GM08714 (cell line): Measurements from ENCODE around the gene NDFIP1.

Source experiments
- H3K4me3 ChIP-seq: fragments of 200-500 bp; sonication (Bioruptor generic); 2 replicates; pipeline ENCODE4 v1.5.1; 2014; ENCODE audit warnings: mild to moderate bottlenecking, low read length, inconsistent platforms
- ZNF274 ChIP-seq: IDR thresholded peaks from 2 replicates; pipeline ENCODE4 v1.6.1; 2012; ENCODE audit warnings: mild to moderate bottlenecking, low read depth, low read length

Gene NDFIP1

DNA sequence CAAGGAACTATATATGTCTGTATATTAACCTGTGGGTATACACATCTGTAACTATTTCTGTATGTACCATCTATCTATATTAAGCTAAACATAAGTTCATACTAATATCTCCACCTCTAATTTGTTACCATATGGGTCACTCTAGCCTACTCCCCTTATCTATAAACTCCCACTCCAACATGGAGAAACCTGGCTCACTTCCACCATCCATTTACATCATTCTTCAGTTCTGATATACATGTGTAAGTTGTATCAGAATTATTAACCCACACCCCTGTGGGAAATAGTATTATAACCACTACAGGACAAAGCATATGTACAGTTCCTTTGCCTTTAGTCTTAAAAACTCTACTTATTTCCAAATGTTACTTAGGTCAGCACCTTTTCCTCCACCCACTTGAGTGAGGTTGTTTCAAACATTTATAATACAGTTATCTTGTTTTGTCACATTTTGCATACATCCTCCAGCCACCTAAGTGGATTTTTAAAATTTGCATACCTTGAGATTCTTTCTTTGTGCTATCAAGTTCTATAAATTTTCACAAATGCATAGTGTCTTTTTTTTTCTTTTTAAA lies 10.6 kb downstream of the NDFIP1 start:
- TF ChIP-seq ZNF274 = no peak
- H3K4me3 ChIP-seq = no peak overlapping the region

DNA sequence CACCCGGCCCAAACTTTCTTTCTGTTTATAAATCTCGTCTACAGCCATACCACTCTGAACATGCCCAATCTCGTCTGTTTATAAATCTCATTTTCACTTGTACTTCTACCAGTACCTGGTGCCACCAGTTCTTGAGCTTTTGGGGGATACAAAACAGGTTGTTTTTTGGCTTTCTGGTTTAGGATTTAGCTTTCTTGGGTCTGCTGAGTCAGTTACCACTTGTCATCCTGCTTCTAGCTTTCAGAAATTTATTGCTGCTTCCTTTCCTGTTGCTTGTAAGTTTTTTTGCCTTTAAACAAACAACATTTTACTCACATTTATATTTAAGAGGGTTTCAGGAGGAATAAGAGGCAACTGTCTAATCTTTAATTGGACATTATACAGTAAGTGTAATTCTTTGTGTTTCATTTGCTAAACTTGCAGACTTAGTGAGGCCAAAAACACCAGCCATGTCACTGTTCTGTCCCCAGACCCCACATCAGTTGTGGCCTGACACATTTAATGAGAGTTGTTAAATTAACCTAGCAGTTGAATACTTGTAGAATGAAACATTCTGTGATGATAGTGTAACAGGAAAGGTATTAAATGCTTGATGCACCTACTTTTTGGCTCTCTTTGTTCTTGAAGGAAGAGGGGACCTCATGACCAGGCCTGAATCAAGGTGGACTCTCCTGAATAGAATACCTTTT lies 11.8 kb downstream of the NDFIP1 start:
- H3K4me3 ChIP-seq = no peak overlapping the region
- TF ChIP-seq ZNF274 = no peak

DNA sequence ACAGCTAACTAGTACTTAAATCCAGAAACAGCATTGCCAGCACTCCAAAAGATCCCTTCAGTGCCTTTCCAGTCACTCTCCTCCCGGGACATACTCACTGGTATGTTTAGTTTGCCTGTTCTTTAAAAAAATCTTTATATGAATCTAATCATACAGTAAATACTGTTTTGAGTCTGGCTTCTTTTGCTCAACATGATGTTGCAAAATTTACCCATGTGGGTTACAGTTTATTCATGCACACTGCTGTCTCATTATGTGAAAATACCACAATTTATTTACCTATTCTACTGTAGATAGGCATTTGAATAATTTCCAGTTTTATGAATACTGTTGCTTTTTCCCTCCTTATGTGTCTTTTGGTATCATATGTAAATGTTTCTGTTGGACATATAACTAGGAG lies 13.5 kb downstream of the NDFIP1 start:
- no peak overlapping the region for H3K4me3 ChIP-seq
- no peak for TF ChIP-seq ZNF274

DNA sequence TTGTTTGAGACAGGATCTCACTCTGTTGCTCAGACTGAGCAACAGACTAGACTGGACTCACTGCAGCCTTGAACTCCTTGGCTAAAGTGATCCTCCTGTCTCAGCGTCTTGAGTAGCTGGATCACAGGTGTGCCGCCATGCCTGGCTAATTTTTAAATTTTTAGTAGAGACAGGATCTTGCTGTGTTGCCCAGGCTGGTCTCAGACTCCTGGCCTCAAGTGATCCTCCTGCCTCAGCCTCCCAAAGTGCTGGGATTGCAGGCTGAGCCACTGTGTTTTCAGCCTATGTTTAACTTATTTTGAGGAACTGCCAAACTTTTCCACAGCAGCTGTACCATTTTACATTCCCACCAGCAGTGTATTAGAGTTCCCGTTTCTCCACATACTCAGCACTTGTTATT lies 16.8 kb downstream of the NDFIP1 start:
- H3K4me3 ChIP-seq = no peak overlapping the region
- no peak for TF ChIP-seq ZNF274

DNA sequence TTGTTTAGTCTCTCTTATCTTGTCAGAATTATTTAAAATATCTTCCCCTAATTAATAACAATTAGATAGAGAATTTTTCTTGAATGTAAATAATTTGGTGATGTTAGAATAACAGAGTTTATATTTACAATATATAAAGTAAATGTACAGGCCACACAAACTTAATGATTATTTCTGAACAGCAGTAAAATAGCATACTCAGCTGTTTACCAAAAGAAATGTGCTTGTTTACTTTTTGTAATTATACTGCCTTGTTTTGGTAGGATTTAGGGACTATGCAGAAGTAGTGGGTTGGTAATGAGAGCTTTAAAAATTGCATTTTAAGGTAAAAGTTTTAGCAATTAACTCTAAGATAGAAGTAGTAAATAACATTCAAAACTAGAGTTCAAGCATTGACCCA lies 17.4 kb downstream of the NDFIP1 start:
- no peak for TF ChIP-seq ZNF274
- no peak overlapping the region for H3K4me3 ChIP-seq

DNA sequence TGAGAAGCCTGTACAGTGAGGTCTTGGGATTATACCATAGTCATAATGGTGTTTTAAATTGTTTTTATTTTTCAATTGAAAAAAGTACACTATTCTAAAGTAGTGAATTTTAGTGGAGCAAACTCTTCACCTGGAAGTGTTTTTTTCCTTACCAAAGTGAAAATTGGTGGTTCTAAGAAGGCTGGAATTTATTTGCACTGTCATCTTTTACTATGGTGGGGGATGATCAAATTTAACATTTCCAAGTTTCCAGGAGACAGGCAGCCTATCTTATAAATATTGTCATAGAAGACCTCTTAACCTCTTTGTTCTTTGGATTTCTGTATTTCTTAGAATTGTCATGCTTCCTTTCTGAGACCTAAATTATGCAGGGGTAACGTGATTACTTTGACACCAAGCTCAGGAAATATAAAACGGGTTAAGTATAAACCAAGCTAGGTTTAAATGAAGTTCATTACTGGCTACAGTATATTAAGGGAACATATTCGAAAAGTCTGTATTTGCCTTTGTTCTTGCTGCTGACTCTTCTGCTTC lies 20.2 kb downstream of the NDFIP1 start:
- no peak for TF ChIP-seq ZNF274
- no peak overlapping the region for H3K4me3 ChIP-seq

DNA sequence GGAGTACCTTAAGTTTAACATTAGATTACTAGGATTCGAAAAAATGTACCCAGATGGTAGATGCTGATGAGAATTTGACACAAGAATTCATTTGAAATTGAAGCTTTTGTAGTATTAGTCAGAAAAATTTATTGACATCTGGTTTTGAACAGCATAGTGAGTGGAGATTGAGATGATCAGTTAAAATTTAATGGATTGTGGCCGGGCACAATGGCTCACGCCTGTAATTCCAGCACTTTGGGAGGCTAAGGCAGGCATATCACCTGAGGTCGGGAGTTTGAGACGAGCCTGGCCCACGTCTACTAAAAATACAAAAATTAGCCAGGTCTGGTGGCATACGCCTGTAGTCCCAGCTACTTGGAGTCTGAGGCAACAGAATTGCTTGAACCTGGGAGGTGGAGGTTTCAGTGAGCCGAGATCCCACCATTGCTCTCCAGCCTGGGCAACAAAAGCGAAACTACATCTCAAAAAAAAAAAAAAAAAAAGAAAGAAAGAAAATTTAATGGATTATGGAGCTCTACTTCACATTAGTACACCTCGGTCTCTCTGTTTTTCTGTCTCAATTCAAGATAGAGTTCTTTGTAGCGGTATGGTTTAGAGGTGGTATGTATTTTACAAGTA lies 21.0 kb downstream of the NDFIP1 start:
- no peak for TF ChIP-seq ZNF274

DNA sequence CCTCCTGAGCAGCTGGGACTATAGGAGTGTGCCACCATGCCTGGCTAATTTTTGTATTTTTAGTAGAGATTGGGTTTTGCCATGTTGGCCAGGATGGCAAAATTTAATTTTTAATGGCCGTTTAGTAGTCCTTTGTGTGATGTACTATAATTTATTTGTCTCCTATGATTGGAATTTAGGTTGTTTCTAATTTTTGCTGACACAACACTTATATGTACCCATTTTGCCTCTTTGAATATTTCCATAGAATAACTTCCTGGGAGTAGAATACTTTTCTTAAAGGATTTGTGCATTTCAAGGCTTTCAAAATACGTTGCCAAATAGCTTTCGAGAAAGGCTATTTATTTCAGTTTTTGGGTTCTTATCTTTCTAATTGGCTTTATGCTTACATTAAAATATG lies 22.8 kb downstream of the NDFIP1 start:
- TF ChIP-seq ZNF274 = no peak
- no peak overlapping the region for H3K4me3 ChIP-seq

More for the DNA sequence above, 21.0 kb downstream of the NDFIP1 start:
- H3K4me3 ChIP-seq = no peak overlapping the region

DNA sequence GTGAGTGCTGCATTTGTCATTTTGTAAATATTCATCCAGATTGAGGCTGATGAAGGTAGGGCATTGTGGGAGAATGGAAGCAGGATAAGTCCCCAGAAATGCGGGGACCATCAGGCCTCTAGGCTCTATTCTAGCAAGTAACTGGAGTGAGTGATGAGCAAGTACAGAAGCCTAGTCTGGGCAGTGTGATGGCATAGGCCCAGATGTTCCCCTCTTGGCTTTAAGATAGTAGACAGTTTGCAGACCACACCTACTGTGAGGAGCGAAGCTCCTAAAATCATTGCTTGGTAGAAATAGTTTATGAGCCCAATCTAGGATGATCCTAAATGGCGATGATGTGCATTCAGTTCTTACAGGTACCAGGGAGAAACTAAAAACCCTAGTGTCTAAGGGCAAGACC lies 24.3 kb downstream of the NDFIP1 start:
- no peak overlapping the region for H3K4me3 ChIP-seq
- no peak for TF ChIP-seq ZNF274

DNA sequence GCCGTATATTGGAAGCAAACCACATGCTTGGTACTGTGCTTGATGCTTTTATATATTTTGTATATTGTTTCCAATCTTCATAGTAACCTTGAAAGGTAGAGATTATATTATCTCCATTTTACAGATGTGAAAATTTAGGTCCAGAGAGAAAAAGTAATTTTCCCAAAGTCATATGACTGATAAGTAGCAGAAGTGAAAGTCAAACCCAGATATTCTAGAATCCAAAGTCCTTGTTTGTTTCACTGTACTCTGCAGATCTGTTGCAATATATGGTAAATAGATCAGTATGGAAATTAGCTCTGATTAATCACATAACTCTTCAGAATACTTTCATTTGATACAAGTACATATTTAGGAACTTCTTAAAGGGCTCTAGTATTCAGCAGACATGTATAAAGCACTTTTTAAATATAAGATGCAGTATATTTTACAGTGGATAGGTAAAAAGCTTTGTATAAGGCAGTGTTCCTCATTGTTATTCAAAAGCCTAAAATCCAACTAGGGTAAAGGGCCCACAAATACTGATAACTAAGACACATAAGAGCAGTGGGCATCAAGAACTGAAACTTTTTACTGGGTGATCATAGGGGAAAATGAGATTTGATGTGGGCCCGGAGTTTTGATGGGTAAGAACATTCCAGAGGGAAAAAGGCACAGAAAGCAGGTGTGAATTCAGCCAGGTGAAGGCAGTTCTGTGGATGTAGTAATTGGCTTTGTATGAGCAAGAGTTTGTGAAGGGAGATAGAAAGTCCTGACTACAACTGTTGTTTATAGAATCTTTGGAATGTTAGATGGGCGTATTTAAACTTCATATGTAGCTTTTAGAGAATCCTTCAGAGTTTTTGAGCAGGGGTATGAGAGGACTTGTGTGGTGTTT lies 25.0 kb downstream of the NDFIP1 start:
- TF ChIP-seq ZNF274 = no peak

DNA sequence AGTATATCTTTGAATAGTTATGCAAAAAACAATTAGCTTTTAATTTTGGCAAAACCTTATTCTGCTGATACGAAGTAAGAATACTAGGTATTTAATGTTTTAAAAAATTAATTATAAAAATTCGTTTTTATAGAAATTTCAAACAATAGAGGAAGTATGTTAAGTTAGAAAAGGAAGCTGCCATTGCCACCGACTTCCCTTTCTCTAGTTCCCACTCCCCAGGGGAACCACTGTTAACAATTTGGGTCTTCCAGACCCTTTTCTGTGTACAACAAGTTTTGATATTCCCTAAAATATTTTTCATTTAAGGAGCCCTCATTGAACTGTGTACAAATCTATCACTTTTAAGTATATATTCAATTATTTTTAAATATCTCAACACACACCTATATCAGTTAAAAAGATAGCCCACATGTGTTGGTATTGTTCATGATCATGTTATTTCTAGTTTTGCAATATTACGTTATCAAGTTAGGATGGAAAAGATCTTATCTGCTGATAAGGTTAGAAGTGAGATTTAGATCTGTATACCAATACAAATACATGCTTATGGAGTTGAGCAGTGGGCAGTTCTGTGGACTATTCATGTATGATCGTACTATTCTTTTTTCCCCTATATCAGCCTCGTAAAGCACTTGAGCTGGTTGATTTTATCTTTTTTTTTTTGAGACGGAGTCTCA lies 25.9 kb downstream of the NDFIP1 start:
- H3K4me3 ChIP-seq = no peak overlapping the region
- TF ChIP-seq ZNF274 = no peak

More for the DNA sequence above, 25.0 kb downstream of the NDFIP1 start:
- H3K4me3 ChIP-seq = no peak overlapping the region

DNA sequence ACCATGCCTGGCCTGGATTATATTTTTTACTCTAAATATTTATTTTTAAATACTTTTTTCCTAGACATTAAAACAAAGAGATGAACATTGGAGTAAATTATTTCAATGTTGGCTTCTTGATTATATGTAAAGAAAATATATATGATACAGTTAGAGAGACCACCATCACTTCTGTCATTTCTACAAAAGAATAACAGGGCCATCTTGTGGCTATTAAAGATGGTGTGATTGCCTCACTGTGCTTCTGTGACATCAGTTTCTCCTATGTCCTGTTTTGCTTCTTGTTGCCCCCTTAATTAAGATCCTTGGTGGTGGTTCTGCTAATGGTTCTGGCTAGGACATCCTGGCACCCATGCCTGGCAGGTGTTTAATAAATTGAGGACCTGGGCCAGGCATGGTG lies 32.9 kb downstream of the NDFIP1 start:
- no peak for TF ChIP-seq ZNF274
- H3K4me3 ChIP-seq = no peak overlapping the region

DNA sequence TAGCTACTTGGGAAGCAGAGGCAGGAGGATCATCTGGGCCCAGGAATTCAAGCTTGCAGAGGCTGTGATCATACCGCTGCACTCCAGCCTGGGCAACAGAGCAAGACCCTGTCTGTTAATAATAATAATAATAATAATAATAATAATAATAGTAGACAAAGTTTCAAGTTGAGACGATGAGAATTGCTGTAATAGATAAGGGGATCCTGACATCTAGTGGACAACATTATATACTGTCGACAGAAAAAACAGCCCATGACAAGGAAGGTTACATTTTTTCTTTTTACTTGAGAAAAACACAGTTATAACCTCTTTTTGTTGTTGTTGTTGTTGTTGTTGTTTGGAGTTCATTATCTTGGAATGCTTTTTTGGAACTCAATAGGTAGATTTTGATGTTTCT lies 35.3 kb downstream of the NDFIP1 start:
- no peak for TF ChIP-seq ZNF274
- no peak overlapping the region for H3K4me3 ChIP-seq
